Fibroblast of lung (primary cell): ENCODE measurements around the gene MUSTN1.

Experiments used
- EZH2 ChIP-seq: IDR thresholded peaks from 2 replicates; pipeline ENCODE4 v1.5.1; 2012; ENCODE audit warnings: low read length, control low read depth, mild to moderate bottlenecking; ENCODE audit errors: missing control alignments
- TF ChIP-seq, protein P1 (sequence below), 2 donors: IDR thresholded peaks in 1 of 2; conservative IDR thresholded peaks in 1 of 2; 1 replicate in 1 of 2; 2 replicates in 1 of 2; pipeline ENCODE4 v1.5.1; 2011 to 2012; ENCODE audit warnings: low read length in 2 of 2, control low read depth in 1 of 2, inconsistent platforms in 1 of 2, low read depth in 1 of 2, mild to moderate bottlenecking in 1 of 2

DNA sequence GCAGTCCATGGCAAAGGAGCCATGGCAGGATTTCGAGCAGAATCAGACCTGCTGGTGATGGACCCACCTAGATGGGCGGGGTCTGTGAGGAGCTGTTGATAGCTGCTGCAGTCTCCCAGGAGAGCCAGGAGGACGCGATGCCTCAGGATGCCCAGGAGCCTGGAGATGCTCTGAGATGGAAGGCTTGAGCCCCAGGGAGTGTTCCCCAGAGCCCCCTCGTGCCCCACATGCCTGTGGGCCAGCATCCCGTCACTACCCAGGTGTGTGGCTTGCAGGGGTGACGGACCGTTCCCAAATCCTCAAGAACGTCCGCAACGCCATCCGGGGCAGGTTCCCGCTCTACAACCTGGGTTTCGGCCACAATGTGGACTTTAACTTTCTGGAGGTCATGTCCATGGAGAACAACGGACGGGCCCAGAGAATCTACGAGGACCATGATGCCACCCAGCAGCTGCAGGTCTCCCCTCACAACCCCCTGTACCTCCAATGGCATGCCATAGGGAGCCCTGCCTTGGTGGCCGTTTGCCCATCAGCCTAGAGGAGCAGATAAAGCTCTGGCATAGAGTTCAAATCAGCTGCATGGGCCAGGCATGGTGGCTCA, 50.7 kb downstream of the MUSTN1 start:
- TF ChIP-seq EZH2: no peak
- TF ChIP-seq, protein P1, sequence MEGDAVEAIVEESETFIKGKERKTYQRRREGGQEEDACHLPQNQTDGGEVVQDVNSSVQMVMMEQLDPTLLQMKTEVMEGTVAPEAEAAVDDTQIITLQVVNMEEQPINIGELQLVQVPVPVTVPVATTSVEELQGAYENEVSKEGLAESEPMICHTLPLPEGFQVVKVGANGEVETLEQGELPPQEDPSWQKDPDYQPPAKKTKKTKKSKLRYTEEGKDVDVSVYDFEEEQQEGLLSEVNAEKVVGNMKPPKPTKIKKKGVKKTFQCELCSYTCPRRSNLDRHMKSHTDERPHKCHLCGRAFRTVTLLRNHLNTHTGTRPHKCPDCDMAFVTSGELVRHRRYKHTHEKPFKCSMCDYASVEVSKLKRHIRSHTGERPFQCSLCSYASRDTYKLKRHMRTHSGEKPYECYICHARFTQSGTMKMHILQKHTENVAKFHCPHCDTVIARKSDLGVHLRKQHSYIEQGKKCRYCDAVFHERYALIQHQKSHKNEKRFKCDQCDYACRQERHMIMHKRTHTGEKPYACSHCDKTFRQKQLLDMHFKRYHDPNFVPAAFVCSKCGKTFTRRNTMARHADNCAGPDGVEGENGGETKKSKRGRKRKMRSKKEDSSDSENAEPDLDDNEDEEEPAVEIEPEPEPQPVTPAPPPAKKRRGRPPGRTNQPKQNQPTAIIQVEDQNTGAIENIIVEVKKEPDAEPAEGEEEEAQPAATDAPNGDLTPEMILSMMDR (conservative IDR thresholded peaks at IDR 0.05 in 1 of 2, IDR thresholded peaks at IDR 0.05 in 1 of 2; ENCODE audit: low read depth in 1 of 2, low read length in 2 of 2): no peak
